Keratinocyte (primary cell): ENCODE measurements around the gene OR2T12. TPM values are rescaled to one million over a fixed set of nuclear protein-coding genes. Genes with fewer than 3 reads are reported as not detected.

Experiments used
- DNase-seq: peaks from one replicate; pipeline ENCODE4 v3.0.0-alpha.2; 2011; ENCODE audit warnings: low read depth, missing footprints, low spot score
- FAIRE-seq: peaks from 2 replicates; lab custom pipeline; 2011; peaks lifted over from hg19 to GRCh38; lab: Jason Lieb, UNC
- H2AFZ ChIP-seq: 2 replicates; pipeline ENCODE4 v1.6.0; 2012; ENCODE audit warnings: low read length, control low read depth, inconsistent platforms; ENCODE audit not compliant: control insufficient read depth
- H3K27ac ChIP-seq: 2 replicates; pipeline ENCODE4 v1.5.1; 2011; ENCODE audit warnings: low read length; ENCODE audit not compliant: control insufficient read depth, insufficient read depth
- H3K27me3 ChIP-seq: 3 replicates; pipeline ENCODE4 v1.6.0; 2011; ENCODE audit warnings: low read length; ENCODE audit not compliant: control insufficient read depth, insufficient read depth; ENCODE audit errors: extremely low read depth
- H3K36me3 ChIP-seq, 2 experiments: 2 replicates in 1 of 2; 3 replicates in 1 of 2; pipeline ENCODE4 v1.5.1; 2011; ENCODE audit warnings: low read length in 2 of 2, mild to moderate bottlenecking in 1 of 2; ENCODE audit not compliant: control insufficient read depth in 2 of 2, insufficient read depth in 2 of 2; ENCODE audit errors: extremely low read depth in 1 of 2
- H3K4me1 ChIP-seq: 3 replicates; pipeline ENCODE4 v1.5.1; 2011; ENCODE audit warnings: low read length; ENCODE audit not compliant: control insufficient read depth, insufficient read depth; ENCODE audit errors: extremely low read depth
- H3K4me2 ChIP-seq: 3 replicates; pipeline ENCODE4 v1.6.0; 2011; ENCODE audit warnings: low read depth, low read length; ENCODE audit not compliant: control insufficient read depth, insufficient read depth; ENCODE audit errors: extremely low read depth
- H3K4me3 ChIP-seq, 3 experiments: fragments of 200-600 bp in 1 of 3; sonication (generic) in 1 of 3; 2 replicates in 2 of 3; 3 replicates in 1 of 3; pipeline ENCODE4 v1.5.1; 2011 to 2016; ENCODE audit warnings: low read length in 3 of 3, mild to moderate bottlenecking in 3 of 3, control low read depth in 2 of 3, inconsistent platforms in 1 of 3, low read depth in 1 of 3, mixed read lengths in 1 of 3, mixed run types in 1 of 3, moderate library complexity in 1 of 3; ENCODE audit not compliant: control insufficient read depth in 2 of 3, insufficient read depth in 2 of 3; ENCODE audit errors: extremely low read depth in 1 of 3
- H3K79me2 ChIP-seq: 2 replicates; pipeline ENCODE4 v1.6.0; 2012; ENCODE audit warnings: low read length; ENCODE audit not compliant: control insufficient read depth, insufficient read depth
- H3K9ac ChIP-seq: 3 replicates; pipeline ENCODE4 v1.6.0; 2011; ENCODE audit warnings: low read length; ENCODE audit not compliant: control insufficient read depth, insufficient read depth; ENCODE audit errors: extremely low read depth
- H3K9me1 ChIP-seq: 3 replicates; pipeline ENCODE4 v1.6.0; 2011; ENCODE audit warnings: low read length; ENCODE audit not compliant: control insufficient read depth, insufficient read depth; ENCODE audit errors: extremely low read depth
- H3K9me3 ChIP-seq: 2 replicates; pipeline ENCODE4 v1.5.1; 2012; ENCODE audit warnings: low read depth, low read length; ENCODE audit not compliant: control insufficient read depth
- H4K20me1 ChIP-seq: 3 replicates; pipeline ENCODE4 v1.6.0; 2011; ENCODE audit warnings: low read length; ENCODE audit not compliant: control insufficient read depth, insufficient read depth; ENCODE audit errors: extremely low read depth
- CTCF ChIP-seq, 3 experiments: IDR thresholded peaks in 1 of 3; conservative IDR thresholded peaks in 1 of 3; optimal IDR thresholded peaks in 1 of 3; 2 replicates in 2 of 3; 3 replicates in 1 of 3; pipeline versions ENCODE3 to v1.5.1; 2011; ENCODE audit warnings: low read length in 3 of 3, mild to moderate bottlenecking in 3 of 3, moderate library complexity in 2 of 3, control low read depth in 1 of 3, inconsistent platforms in 1 of 3; ENCODE audit not compliant: insufficient read depth in 2 of 3; ENCODE audit errors: extremely low read depth in 1 of 3
- EZH2 ChIP-seq: IDR thresholded peaks from one replicate; pipeline ENCODE4 v1.6.1; 2012; ENCODE audit warnings: inconsistent platforms, mild to moderate bottlenecking, low read length, moderate library complexity
- dilution Hi-C: fragments of 300-500 bp; cut with MboI; formaldehyde crosslinking; loops from one replicate; pipeline ENCODE4 v1.7.0; 2020; ENCODE audit warnings: low sequenced_read_pairs; ENCODE audit not compliant: extremely low pct_ligation_motif_present
- polyA plus RNA-seq, 5 experiments: library from polyadenylated mRNA; depleted of rRNA in 3 of 5; stranded (reverse) in 3 of 5; stranded (forward) in 1 of 5; unstranded in 1 of 5; fragments of >200 nt; gene quantifications; 1 replicate in 1 of 5; 2 replicates in 3 of 5; 3 replicates in 1 of 5; pipeline versions ENCODE4 v1.2.1 to v1.2.3, GENCODE V29; 2011 to 2012; ENCODE audit warnings: missing spikeins in 2 of 5, low read depth in 1 of 5, low replicate concordance in 1 of 5

The OR2T12 gene
- polyA plus RNA-seq, 1 donor (not counting 4 experiments of a cell fraction or from before 2014, with no cell fraction given), result not detected

- H3K9me1 ChIP-seq, result no peaks in the 10 kb centered on the region
- H4K20me1 ChIP-seq, result no peaks in the 10 kb centered on the region
- H3K9ac ChIP-seq, result no peak overlapping the region
- H3K27me3 ChIP-seq, result no peaks in the 10 kb centered on the region
- no peak overlapping the region for H3K4me3 ChIP-seq
- H3K9me3 ChIP-seq, result no peaks in the 10 kb centered on the region
- FAIRE-seq (no peak), DNase-seq (no peak)
- no peaks in the 10 kb centered on the region for H3K36me3 ChIP-seq
- H3K27ac ChIP-seq, result no peak overlapping the region
- dilution Hi-C loops, result no loop called here
- TF ChIP-seq CTCF (optimal IDR thresholded peaks at IDR 0.05 in 1 of 3, IDR thresholded peaks at IDR 0.05 in 1 of 3, conservative IDR thresholded peaks at IDR 0.05 in 1 of 3; ENCODE audit: extremely low read depth in 1 of 3, insufficient read depth in 2 of 3, low read length in 3 of 3) (no peak), EZH2 (no peak)
- H3K4me2 ChIP-seq, result no peak overlapping the region
- no peaks in the 10 kb centered on the region for H3K4me1 ChIP-seq
- H2AFZ ChIP-seq, result no peak overlapping the region
- no peaks in the 10 kb centered on the region for H3K79me2 ChIP-seq
These were observed 40.2 kb upstream of the OR2T12 start for GRCh38 chr1:248343451-248343850.

- no peak within 1 kb of the TSS for H2AFZ ChIP-seq
- H3K27ac ChIP-seq, result no peak within 1 kb of the TSS
- H3K27me3 ChIP-seq, result no peaks in the 10 kb centered on the region
- dilution Hi-C loops, result no loop called here
- no peak for TF ChIP-seq EZH2
- no peak for TF ChIP-seq CTCF (optimal IDR thresholded peaks at IDR 0.05 in 1 of 3, IDR thresholded peaks at IDR 0.05 in 1 of 3, conservative IDR thresholded peaks at IDR 0.05 in 1 of 3; ENCODE audit: extremely low read depth in 1 of 3, insufficient read depth in 2 of 3, low read length in 3 of 3)
- no peaks in the 10 kb centered on the region for H3K9me1 ChIP-seq
- no peaks in the 10 kb centered on the region for H3K9me3 ChIP-seq
- FAIRE-seq, result no peak
- H3K4me1 ChIP-seq, result no peaks in the 10 kb centered on the region
- H3K4me3 ChIP-seq, result no peak within 1 kb of the TSS
- H3K4me2 ChIP-seq, result no peak within 1 kb of the TSS
- H3K36me3 ChIP-seq, result no peaks in the 10 kb centered on the region
- no peaks in the 10 kb centered on the region for H3K79me2 ChIP-seq
- no peak for DNase-seq
- H3K9ac ChIP-seq, result no peak within 1 kb of the TSS
- no peaks in the 10 kb centered on the region for H4K20me1 ChIP-seq
These were observed 21.2 kb upstream of the OR2T12 start, which contains the start of gene OR2M7 for GRCh38 chr1:248324468-248324867. Gene OR2M7 (minus strand): TSS chr1:248324568. CDS start chr1:248324568, 0 bp downstream.
